Ovary (tissue), 3 donors: ENCODE measurements around the gene FOXP1.

Experiments used
- CTCF ChIP-seq, 3 donors: fragments of 450-650 bp in 2 of 3; fragments of 200-600 bp in 1 of 3; IDR thresholded peaks; one replicate each; pipeline versions ENCODE4 v1.5.1 to v1.8.0; 2016 to 2022; ENCODE audit warnings: antibody characterized with exemption in 3 of 3, mild to moderate bottlenecking in 1 of 3
- POLR2A ChIP-seq: fragments of 450-650 bp; IDR thresholded peaks from one replicate; pipeline ENCODE4 v1.6.1; 2017; ENCODE audit warnings: antibody characterized with exemption, mild to moderate bottlenecking, moderate library complexity
- donor health status: DM: no; HTN: no; CAD: no.

GRCh38 chr3:71258116-71258515 is 325.4 kb downstream of the FOXP1 start:
- no peak for TF ChIP-seq CTCF (IDR thresholded peaks at IDR 0.05)
- TF ChIP-seq POLR2A = no peak
